Fibroblast of the aortic adventitia (primary cell): Measurements from ENCODE around the gene LENEP. TPM values are rescaled to one million over a fixed set of nuclear protein-coding genes. Genes with fewer than 3 reads are reported as not detected.

Source experiments
- DNase-seq: peaks from one replicate; pipeline ENCODE4 v3.0.0-alpha.2; 2010; ENCODE audit warnings: low read depth
- H3K4me3 ChIP-seq: 2 replicates; pipeline ENCODE4 v1.5.1; 2011; ENCODE audit warnings: low read depth, mild to moderate bottlenecking, control low read depth, low read length, moderate library complexity
- CTCF ChIP-seq: IDR thresholded peaks from 2 replicates; pipeline ENCODE4 v1.5.1; 2011; ENCODE audit warnings: mild to moderate bottlenecking, low read length, control low read depth, inconsistent platforms; ENCODE audit not compliant: insufficient read depth
- total RNA-seq: library from RNA; depleted of rRNA; stranded (reverse); fragments of >200 nt; gene quantifications from 2 replicates; pipeline ENCODE4 v1.2.3, GENCODE V29; 2012; ENCODE audit warnings: low replicate concordance

Gene LENEP
- total RNA-seq, 1 donor = not detected

- TF ChIP-seq CTCF = no peak
- H3K4me3 ChIP-seq = no peak overlapping the region
- DNase-seq = no peak
Observed at GRCh38 chr1:155008015-155008941, 14.9 kb downstream of the LENEP start.

- TF ChIP-seq CTCF = no peak
- H3K4me3 ChIP-seq = no peak overlapping the region
- no peak for DNase-seq
Observed at GRCh38 chr1:155009221-155009711, 15.9 kb downstream of the LENEP start.

- no peak for DNase-seq
- no peak for TF ChIP-seq CTCF
- no peak overlapping the region for H3K4me3 ChIP-seq
Observed at GRCh38 chr1:155009742-155010141, 16.4 kb downstream of the LENEP start.

- TF ChIP-seq CTCF = no peak
- DNase-seq = no peak
- no peak overlapping the region for H3K4me3 ChIP-seq
Observed at GRCh38 chr1:155010211-155010918, 17.0 kb downstream of the LENEP start.

- DNase-seq = no peak
- TF ChIP-seq CTCF = no peak
Observed at GRCh38 chr1:155011004-155011416, 17.6 kb downstream of the LENEP start.

GRCh38 chr1:155011437-155012025 is 18.1 kb downstream of the LENEP start:
- no peak for DNase-seq
- H3K4me3 ChIP-seq = no peak overlapping the region
- no peak for TF ChIP-seq CTCF

More at GRCh38 chr1:155011004-155011416, 17.6 kb downstream of the LENEP start:
- H3K4me3 ChIP-seq = no peak overlapping the region
